HG03442 (cell line): ENCODE results near the gene SETD6.
A peak's percentile ranks its signal among the peaks of the same experiment; 100 is the strongest.

Source experiments
- ATAC-seq: cut with Tn5 transposase; IDR thresholded peaks from one replicate; pipeline ENCODE4 v1.9.1; 2021; ENCODE audit warnings: mild to moderate bottlenecking, moderate library complexity; ENCODE audit not compliant: unreplicated experiment

SETD6 gene

DNA sequence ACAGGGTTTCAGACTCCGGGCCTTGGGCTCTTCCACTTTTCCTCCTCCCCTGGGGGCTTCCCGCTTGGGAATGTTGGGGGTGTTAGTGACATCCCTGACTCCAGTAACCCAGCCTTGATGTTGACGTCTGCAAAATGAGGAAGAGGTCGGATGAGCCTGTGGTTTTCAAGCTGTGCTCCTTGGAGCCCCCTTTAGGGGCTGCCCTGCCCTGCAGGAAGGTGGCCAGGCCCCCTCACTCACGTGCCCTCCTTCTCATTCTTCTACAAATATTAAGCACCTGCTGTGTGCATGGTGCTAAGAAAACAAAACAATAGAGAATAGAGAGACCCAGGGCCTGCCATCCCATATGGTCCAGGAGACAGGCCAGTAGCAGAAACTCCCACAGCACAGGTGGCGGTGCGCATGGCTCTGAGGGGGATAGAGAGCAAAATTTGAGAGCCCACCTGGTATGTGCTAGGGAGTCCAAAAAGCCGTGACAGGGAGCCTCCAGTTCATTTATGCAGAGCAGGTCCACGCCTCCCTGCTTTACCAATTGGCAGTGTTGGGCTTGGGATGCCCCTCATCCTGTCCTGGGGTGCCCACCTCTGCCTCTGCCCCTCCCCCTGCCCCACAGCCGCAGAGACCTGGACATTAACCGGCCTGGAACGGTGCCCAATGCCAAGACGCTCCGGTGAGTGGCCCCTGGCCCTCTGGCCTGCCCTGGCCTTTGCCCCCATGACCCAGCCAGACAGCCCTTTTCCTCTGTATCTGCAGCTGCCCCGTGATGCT, 7.9 kb upstream of the SETD6 start:
- no peak for ATAC-seq

DNA sequence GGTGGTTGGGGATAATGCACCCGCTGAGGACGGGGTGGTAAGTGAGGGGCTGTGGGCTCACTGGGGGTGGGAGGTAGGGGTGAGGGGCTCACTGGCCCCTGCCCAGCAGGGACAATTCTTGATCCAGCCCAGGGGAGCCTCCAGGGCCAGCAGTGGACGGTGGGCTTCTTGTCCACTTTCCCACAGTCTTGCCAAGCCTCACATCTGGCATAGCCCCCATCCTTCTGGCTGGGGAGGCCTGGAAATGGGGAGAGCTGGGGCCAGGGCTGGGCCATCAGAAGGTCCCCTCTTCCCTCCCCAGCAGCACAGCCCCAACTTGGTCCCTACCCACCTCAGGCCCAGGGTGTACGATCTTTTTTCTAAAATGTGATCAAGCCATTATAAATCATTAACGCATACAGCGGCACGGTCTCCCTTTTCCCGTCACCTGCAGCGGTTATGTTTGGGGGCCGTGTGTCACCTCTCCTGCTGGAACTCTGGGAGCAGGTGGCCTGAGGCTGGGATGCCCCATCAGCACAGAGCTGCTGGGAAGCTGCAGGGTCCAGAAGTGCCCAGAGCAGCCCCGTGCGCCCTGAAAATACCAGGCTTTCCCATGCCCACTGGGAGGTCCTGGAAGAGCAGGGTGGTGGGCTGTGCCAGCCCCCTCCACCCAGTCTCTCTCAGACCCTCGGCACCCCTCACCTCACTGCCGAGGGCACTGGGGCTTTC, 7.2 kb upstream of the SETD6 start:
- ATAC-seq: no peak

GRCh38 chr16:58508671-58509251, 6.6 kb upstream of the SETD6 start:
- no peak for ATAC-seq

DNA sequence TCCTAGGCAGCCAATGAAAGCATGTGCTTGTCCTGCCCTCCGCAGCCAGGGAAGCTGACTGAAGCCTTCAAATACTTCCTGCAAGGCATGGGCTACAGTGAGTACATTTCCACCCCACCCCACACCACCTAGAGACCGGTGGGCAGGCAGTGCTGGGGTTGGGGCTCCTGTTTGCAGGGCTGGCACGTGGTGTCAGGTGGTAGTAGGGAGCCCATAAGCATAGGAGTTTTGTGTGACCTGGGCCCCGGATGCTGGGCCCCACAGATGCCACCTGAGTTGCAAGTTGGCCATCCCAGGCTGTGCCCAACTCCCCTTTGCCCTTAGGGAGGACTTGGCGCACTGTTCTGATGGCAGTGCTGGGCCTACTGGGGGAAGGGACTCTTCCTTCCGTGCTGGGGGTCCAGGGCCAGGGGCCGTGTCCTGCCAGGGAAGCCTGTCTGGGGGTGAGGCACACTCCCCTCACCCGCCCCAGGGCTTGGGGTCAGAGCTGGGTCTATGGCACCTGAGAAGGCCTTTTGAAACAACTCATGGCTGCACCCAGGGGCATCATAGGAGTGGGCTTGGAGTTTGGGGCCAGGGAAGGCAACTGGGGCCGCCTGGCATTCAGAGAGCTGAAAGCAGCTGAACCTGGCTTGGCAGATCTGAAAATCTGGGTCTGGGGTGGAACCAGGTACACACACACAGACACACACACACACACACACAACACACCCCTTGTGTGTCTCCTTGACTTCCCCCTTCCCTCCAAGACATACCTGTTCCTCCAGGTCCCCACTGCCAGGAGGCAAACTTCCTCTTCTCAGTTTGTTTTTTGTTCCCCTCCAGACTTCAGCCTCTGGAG, 5.8 kb upstream of the SETD6 start:
- no peak for ATAC-seq

DNA sequence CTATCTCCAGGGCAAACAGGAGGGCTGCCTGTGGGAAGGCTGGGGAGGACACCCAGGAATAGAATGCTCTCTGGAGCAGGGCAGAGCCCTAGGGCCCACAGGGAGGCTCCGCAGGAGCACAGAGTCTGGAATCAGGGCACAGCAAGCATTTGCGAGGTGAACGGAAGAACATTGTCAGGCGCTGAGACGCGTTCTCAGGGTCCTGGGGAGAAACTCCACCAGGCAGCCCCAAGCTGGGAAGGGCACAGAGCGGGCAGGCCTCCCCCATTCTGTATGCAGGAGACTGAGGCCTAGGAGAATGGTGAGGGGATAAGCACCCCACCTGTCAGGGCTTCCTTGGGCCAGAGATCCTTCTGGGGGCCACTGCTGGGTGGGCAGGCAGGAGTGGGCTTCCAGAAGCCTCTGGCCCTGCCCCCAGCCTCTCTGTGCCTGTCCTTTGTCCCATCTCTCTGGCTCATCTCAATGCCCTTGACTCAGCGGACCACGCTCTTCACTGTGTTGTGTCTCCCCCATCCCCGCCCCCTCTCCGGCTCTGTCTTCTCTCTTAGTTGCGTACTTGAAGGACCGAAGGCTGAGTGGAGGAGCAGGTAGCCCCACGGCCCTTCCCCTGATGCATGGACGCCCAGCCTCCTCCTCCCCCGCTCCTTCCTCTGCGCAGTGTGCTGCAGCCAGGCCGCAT, 5.1 kb upstream of the SETD6 start:
- no peak for ATAC-seq

DNA sequence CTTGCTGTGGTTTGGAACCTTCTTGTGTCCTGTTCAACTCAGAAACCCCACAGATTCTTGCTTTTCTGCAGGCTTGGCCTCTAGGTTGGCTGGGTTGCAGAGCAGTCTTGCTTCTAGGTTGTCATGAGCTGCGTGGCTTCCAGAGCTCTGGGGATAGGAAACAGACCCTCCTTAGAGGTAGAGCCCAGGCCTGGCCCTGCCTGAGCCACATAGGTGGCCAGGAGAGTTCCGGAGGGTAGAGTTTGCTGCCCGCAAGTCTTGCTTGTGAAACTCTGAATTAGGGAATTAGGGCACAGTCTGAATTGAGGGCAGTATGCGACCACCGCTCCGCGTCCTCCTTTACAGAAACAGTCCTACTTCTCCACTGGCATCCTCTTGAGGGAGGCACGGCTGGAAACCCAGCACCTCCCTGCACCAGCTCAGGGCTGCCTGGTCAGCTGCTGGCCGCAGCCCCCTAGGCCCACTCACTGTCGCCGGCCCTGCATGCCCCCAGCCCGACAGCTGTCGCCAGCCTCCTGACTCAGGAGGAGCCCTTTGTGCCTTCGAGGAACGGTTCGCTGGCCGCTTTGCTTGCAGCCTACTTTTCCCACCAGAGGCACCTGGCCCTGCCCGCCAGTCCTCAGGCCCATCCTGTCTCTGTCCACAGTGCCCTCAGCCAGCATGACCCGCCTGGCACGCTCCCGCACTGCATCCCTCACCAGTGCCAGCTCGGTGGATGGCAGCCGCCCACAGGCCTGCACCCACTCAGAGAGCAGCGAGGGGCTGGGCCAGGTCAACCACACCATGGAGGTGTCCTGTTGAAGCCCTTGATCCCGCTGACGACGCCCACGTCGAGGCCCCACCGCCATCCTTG, 4.3 kb upstream of the SETD6 start:
- no peak for ATAC-seq

- peak; percentile 27 for ATAC-seq
Measured at GRCh38 chr16:58511933-58512815, 3.1 kb upstream of the SETD6 start.

DNA sequence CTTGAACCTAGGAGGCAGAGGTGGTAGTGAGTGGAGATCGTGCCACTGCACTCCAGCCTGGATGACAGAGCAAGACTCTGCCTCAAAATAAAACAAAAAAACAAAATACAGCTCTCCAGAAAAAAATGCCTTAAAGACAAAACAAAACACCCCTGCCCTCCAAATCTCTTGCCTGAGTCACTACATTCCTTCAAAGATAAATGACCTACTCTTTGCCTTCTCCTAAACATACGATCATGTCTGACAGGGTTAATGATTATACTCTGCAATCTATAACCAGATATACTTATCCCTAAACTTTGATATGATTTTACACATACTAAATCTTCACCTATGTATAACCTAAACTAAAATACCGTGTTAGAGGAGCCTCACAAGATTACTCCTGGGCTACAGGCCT, 1.4 kb upstream of the SETD6 start:
- no peak for ATAC-seq

DNA sequence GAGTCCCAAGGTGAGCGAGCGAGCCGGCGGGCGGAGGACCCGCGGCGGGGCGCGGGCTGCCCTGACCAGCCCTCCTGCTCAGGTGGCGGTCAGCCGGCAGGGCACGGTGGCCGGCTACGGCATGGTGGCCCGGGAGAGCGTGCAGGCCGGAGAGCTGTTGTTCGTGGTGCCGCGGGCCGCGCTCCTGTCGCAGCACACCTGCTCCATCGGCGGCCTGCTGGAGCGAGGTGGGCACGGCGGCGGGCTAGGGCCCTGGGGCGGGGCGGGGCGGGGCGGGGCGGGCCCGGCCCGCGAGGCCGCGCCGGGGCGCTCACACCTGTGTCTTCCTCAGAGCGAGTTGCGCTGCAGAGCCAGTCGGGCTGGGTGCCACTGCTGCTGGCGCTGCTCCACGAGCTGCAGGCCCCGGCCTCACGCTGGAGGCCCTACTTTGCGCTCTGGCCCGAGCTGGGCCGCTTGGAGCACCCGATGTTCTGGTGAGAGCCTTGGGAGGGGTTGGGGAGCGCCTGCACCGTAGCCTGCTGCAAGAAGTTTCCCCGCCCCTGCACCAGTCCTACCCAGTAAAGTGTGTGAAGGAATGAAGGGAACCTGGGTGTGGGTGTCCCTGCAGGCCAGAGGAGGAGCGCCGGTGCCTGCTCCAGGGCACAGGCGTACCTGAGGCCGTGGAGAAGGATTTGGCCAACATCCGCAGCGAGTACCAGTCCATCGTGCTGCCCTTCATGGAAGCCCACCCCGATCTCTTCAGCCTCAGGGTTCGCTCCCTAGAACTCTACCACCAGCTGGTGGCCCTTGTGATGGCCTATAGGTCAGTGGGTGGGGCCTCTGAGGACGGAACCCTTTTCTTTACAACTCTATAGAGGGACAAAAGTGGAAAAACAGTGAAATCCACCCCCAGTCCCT, 802 bp downstream of the SETD6 start:
- peak; percentile 33 for ATAC-seq

GRCh38 chr16:58516768-58517107, 1.4 kb downstream of the SETD6 start:
- ATAC-seq: no peak

GRCh38 chr16:58518083-58518979, 3.0 kb downstream of the SETD6 start:
- ATAC-seq: peak; percentile 32

GRCh38 chr16:58518980-58519368, 3.7 kb downstream of the SETD6 start:
- ATAC-seq: no peak

DNA sequence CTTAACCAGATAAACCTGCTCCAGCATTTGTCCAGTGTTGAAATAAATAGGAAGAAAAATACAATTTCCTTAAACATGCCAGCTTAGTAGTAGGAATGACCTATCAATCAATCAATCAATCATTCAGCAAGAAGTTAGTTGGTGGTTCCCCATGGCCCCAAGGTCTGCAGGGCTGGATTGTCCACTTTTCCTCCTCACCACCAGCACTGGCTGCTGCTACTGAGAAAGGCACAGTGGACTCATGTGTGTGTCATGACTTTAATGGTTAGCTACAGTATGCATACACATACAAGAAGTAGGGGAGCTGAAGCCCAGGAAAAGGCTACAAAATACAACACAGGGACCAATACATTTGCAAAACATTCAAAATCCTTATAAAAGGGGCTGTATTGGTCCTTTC, 4.4 kb downstream of the SETD6 start:
- no peak for ATAC-seq

DNA sequence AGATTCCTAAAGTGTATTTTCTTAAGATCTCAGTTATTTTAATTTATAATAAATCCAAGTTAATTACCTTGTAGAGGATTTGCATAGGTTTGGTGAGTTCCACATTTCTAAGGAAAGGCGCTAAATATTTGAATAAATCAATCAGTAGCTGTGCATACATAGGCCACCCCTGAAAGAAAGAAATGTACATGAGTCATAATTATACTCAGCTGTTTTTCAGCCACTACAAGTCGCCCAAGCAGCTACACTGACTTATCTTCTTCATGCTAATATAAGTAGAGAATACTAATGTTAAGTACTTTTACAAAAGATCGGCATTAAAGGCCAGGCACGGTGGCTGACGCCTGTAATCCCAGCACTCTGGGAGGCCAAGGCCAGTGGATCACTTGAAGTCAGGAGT, 14.9 kb downstream of the SETD6 start:
- no peak for ATAC-seq

DNA sequence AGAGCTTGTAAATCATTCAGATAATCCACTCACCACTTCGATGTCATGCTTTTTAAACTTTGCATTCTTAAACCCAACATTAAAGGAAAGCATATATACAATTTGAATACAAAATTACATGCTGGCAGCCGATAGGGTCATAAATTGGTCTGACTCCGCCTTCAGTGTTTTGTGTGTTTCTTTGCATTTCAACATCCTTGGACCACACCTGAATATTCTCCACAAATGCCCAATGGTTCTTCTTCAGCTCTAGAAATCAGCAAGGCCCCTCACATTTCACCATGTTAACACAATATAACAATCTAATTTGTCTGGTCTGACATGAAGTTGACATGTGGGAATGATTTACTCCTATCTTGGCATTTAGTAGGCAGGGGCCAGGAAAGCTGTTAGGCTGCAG, 17.1 kb downstream of the SETD6 start:
- ATAC-seq: no peak

DNA sequence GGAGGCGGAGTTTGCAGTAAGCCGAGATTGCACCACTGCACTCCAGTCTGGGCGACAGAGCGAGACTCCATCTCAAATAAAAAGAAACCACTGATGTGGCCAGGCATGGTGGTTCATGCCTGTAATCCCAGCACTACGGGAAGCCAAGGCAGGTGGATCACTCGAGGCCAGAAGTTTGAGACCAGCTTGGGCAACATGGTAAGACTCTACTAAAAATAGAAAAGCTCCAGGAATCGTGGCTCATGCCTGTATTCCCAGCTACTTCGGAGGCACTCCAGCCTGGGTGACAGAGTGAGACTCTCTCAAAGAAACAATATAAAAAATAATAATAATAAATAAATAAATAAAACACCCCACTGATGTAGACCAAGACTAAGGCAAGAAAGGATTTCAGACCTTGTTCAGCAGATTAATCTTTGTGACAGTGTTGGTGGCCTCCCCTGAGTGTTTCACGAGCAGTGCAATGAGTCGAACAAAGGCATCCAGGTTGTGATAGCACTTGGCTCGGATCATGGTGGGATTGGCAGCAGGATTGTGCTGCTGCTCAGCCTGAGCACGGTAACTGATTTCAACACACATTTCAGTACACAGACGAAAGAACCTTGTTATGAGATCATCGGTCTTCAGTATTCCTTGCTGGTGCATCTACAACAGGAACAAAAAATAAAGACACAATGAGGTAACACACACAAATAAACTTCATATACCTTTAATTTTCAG, 18.6 kb downstream of the SETD6 start:
- ATAC-seq: no peak
